ENCODE results near the gene ERFL.

ERFL gene

DNA sequence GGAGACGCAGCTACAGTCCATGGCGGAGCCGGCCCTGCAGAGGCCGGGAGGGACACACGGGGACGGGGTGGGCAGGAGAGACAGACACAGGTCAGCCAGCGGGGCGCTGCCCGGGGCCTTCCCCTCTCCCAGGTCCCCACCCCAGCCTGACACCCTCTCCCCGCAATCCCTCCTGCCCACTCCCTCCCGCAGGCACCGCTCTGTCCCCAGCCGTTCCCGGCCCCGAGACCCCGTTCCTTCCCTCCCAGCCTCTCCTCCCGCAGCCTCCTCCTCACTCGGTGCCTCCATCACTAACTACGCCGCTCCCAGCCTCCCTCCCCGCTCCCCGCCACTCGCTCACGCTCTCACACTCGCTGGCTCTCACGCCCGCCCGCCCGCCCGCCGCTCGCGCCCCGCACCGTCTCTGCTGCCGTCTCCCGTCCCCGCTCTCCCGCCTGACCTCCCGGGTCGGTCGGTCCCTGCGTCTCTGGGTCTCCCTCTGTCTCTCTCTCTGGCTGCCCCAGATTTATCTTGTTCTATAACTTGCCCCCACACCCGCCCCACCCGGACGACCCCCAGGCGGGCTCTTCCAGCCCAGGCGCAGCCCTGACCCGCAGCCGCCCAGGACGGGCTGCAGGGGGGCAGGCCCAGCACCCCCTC is 15.2 kb downstream of the ERFL start:
- DNase-seq: no peak

DNA sequence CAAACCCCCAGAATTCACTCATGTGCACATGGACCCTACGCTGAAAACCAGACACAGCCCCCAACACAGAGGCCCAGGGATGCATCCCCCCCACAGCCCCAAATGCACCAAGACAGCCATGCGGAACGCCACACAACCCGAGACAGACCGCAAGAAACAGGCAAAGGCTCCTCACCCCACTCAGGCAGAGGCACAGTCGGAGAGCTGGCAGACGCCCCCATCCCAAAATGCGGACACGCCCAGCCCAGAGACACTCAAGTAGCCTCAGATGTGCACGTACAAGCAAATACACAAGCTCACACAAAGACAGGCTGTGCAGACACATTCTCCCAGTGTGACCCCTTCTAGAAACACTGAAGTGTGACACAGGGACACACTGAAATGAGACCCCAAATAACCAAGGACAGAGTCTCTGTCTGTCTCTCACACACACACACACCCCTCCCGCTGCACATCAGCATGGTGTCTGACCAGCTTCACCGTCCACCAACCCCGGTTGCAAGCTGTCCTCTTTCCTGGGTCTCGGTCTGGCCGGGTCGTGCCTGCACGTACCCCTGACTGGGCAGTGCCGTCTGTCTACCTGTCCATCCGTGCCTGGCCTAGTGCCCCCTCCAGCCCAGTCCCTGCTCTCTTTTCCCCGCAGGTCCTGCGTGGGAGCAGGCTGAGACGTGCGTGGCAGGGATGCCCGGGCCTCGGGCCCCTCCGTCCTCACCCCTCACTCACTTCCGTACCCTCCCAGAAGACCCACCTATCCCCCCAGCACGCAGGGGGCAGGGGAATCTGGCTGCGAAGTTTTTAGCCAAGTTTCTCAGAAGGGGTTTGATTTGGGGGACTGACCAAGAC is 16.1 kb downstream of the ERFL start:
- DNase-seq: no peak

DNA sequence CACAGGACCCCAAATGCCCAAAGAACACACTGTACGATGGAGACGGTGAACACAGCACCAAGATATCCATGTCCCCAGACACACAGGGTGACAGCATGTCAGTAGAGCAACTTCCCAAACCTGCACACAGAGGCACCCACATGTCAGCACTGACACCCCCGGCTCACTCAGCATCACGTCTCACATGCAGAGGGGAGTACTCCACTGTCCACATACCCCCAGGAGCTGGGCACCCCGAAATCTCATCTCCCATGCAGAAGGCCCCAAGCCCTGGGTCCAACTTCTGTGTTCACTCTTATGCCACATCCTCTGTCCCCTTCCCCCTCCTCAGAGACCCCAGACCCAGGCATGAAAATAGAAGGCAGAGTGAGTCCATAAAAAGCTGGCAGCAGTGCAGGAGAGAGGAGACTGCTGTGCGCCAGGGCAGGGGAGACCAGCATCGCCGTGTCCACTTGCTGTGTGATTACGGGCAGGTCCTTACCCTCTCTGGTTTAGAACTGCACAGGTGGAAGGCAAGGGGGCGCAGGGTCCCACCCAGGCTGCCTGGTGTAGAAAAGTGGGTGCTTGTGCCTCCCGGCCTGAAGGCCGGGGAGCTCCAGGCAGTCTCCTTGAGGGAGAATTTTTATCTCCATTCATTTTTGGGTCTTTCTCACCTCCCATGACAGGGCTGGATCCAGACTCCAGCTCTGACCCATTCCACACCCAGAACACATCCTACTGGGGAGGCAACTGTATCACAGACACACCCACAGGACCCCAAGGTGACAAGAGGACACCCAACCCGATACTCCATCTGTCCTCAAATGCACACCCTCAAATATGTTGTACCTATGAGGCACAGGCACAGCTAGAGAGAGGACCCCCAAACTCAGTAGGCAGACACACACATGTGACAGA is 17.0 kb downstream of the ERFL start:
- no peak for DNase-seq

DNA sequence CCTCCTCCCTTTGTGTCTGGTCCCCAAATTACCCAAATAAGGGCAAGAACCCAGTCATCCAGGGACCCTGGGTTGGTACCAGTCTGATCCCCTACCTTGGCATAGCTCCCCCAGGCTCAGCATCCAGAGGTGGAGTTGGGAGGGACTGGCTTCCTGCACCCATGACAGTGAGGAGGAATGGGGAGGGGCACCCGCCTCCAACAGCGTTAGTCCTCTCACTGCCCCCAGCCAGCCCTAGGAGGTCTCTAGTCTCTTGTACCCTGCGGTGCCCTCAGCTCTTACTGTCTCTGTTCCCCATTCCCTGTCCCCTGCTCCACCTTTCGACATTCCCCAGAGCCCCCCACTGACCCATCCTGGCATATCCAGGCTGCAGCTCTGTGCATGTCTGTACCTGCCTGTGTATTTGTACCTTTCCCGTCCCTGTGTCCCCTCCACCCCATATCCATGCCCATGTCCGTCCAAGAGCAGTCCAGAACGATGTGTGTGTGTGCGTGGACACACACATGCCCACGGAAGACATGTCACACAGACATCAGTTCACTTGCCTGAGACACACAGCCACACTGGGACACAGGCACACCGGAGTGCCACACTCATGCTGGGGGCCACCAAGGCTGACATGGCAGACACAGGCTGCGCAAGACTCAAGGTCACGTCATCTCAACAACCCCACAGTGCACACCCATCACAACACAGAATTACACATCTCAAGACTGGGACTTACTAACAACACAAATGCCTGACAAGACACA is 17.8 kb downstream of the ERFL start:
- no peak for DNase-seq

DNA sequence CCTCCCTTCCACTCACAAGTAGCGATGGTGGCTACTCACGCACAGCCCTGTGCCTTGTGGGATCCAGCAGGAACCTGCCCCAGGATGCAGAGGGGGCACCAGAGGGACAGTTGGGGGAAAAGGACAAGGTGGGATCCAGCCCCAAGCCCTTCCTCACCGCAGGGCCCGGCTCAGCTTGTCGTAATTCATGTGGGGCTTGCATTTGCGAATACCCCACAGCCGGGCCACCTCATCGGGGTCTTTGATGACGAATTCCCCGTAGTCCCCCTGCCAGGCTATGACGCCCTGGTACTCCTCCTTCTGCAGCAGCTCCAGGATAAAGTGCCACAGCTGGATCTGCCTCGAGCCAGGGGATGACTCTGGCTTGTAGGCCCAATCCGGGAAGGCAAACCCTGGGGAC is 18.5 kb downstream of the ERFL start:
- DNase-seq: no peak

DNA sequence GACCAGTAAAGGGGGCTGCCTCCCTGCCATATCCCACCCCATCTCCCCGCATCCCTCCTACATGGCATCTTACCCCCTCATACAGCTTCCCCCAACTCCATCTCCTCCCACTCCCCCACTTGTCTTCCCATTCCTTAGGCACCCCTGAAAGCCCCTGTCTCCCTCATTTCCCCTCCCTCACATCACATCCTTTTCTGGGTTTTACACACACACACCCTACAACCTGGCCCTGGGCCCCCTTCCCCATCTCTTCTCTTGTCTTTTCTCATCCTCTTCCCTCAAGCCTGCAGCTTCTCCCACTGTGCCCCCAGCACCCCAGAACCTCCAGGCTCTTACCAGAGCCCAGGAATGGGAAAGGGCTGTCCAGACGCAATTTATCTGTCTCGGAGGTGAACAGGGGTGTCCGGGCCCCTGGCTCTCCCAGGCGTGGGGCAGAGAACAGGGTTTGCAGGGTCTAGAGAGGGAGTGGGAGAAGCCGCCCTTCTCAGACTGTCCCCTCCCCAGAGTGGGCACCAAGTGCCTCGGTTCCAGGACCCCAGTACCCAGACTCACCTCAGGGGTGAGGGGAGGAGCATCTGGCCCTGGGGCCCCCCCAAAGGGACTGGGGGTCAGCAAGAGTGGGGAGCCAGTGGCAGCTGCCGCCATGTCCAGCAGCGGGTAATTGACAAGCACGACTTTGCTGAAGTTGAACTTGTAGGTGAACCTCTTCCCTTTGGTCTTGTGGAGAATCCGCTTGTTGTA is 19.4 kb downstream of the ERFL start:
- no peak for DNase-seq

DNA sequence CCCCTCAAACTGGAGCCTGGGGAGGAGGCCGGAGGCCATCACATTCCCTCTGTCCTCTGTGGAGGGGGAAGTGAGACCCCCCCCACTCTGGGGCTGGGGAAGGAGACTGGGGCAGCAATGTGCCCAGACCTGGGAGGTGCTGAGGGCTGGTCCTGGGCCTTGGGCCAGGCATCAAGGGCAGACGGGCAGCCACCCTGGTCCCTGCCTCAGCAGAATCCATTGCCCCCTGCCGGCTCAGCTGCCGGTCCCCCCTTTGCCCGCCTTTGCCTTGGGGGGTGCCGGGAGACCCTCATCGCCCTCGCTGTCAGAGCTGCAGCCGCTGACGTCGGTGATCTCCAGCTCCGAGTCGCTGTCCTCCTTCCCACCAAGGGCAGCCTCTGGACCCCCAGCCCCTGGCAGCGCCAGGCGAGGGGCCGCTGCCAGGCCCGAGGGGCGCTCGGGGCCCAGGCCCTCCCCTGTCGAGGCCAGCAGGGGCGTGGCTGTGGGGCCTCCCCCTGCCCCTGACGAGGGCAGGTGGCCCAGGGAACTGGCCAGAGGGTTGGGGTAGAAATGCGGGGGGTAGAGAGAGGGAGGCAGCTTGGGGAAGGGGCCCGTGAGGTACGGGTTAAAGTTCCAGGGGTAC is 20.1 kb downstream of the ERFL start:
- DNase-seq: no peak

DNA sequence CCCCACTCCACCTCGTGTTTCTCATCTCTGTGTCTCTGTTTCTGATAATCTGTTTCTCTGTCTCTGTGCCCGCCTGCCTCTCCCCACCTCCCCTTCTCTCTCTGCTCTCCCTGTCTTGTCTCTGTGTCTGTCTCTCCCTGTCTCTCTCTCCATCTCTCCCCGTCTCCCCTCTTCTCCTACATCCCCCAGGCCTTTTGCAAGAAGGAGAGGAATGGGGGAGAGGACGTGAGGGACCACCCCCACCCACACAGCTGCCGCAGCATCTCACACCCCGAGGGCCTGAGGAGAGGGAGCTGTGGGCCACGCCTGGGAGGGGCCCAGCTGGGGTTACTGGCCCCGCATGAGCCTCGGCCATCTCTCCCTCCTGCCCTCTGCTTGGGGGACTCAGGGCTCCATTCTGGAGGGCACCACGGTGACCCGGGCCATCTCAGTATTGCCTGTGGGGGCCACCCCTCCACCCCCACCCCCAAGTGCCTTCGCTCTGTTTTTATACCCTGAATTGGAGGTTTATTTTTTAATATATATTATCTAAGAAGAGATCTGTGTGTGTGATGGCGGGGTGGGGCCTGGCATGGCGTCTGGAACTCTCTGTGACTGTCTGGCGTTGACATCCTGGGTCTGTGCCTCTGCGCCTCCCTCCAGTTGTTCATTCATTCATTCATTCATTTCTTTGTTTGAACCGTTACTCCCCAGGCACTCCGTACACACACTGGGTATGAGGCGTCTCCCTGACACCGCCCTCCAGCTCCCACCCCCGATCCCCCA is 21.2 kb downstream of the ERFL start:
- DNase-seq: no peak

DNA sequence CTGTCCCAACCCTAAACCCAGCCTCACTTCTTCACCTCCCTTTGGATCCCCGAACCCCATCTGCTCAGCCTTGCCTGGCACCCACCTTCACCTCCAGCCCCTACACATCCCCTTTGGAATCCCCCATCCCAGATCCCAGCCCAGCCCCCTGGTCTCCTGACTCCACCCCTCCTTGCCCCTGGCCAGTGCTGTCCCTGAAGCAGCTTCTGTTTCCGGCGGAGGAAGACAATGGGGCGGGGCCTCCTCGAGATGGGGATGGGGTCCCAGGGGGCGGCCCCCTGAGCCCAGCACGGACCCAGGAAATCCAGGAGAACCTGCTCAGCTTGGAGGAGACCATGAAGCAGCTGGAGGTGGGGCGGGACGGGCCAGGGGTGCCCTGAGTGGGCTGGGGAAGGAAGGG is 22.0 kb downstream of the ERFL start:
- no peak for DNase-seq

DNA sequence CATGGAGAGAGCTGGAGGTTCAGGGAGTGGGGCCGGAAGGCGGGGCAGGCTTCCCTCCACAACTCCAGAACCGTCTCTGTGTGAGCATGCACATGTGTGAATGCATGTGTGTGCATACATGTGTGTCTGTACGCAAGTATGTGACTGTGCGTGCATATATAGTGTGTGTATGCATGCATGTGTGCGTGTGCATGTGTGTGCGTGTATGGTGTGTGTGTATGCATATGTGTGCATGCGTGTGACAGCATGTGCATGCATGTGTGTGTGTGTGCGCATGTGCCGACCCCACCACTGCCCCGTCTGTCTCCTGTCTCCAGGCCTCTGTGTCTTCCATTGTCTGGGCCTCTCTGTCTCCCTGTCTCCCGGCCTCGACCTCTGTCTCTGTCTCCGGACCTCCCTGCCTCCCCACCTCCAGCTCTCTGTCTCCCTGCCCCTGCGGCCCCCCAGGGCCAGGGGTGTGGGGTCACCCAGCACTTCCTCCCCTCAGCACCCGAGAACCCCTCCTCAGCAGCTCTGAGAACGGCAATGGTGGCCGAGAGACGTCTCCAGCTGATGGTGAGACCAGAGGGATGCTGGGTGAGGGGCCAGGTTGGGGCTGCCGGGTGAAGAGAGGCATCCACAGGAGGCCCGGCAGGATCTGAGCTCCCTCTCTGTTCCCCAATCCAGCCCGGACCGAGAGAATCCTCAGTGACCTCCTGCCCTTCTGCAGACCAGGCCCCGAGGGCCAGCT is 22.8 kb downstream of the ERFL start:
- DNase-seq: no peak

DNA sequence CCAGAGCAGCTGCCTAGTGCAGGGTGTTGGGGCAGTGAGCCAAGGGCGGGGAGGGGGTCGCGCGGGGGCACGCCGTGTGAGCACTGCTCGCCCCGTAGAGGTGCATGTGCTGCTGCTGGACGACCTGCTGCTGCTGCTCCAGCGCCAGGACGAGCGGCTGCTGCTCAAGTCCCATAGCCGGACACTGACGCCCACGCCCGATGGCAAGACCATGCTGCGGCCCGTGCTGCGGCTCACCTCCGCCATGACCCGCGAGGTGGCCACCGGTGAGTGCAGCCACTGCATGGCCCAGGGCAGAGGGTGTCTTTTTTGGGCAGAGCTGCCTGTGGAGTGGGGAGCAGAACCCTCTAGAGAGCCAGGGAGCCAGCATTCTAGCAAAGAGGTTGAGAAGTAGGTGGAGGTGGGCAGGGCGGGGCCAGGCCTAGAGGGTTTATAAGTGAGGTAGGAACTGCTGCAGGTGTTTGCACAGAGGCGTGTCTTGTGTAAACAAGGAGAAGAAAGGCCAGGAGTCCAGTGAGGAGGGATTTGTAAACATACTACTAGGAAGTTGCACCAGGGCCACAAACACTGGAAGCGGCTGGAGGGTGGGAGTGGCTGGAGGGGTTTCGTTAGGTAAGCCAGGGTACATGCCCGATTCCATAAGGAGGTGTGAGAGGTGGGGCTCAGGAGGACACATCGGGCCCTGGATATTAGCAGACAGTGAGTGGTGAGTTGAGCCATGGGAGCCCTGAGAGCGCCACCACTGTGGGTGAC is 24.0 kb downstream of the ERFL start:
- no peak for DNase-seq

DNA sequence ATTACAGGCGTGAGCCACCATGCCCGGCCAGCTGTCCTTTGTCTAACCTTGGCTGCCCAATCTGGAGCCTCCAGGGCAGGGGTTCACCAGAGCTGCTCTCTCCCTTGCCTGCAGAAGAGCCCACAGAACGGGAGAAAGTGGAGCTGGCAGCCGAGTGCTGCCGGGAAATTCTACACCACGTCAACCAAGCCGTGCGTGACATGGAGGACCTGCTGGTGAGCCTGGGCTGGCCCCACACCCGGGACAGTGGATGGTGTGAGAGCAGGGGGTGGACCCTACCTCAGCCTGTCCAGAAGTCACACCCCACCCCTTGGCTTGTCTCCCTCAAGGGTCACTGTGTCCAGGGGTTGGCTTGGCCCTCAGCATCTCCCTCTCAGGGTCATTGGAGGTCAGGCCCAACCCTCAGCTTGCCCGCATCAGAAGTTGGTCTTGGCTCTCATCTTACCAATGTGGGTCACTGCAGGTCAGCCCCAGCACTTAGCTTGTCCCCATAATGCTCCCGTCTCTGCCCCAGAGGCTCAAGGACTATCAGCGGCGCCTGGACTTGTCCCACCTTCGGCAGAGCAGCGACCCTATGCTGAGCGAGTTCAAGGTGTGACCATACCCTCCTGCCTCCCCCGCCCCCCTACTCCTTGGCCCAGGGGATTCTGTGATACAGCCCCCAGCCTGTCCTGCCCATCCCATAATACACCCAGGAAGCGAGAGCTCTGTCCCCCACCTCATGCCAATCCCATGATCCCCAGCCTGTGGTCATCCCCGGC is 24.9 kb downstream of the ERFL start:
- no peak for DNase-seq

DNA sequence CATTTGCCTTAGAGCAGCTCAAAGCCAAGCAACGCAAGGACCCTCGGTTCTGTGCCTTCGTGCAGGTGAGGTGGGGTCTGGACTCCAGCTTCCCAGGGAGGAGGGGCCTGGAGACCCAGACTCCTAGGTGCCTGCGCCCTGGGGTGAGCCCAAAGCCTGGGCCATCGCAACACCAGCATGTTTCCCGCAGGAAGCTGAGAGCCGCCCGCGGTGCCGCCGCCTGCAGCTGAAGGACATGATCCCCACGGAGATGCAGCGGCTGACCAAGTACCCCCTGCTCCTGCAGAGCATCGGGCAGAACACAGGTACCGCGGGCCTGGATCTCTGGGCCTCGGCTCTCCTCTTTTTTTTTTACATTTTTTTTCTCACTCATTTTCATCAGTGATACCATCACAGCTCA is 25.7 kb downstream of the ERFL start:
- no peak for DNase-seq

DNA sequence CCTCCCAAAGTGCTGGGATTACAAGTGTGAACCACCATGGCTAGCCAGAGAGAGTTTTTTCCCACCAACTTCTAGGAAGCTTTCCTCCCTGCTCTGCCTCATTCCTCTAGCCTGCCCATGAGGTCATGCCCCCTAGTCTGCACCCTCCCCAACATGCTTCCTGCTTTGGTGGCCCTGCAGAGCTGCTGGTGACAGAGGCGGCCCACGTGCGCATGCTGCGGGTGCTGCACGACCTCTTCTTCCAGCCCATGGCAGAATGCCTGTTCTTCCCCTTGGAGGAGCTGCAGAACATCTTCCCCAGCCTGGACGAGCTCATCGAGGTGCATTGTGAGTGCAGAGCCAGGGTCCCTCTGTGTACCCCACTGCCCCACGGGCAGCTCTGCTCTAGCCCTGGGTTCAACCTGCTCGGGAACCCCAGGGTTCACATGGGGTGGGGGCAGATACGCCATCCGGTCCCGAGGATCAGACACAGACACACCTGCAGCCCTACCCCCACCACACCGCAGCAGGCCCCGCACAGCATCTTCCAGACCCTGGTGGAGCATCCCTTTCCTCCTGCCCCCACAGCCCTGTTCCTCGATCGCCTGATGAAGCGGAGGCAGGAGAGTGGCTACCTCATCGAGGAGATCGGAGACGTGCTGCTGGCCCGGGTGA is 26.4 kb downstream of the ERFL start:
- DNase-seq: no peak

DNA sequence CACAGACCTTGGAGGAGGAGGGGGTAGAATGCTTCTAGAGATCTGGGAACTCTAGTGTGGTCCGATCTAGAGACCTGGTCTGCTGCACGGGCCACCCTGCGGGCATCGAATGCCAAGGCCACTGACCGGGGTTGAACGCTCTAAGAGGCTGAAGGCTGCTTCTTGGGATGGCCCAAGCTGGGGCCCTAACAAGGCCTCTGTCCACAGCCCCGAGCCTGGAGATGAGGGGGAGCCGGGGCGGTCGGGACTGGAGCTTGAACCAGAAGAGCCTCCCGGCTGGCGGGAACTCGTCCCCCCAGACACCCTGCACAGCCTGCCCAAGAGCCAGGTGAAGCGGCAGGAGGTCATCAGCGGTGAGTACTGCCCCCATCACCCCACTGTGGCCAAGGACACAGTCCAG is 30.0 kb downstream of the ERFL start:
- no peak for DNase-seq

DNA sequence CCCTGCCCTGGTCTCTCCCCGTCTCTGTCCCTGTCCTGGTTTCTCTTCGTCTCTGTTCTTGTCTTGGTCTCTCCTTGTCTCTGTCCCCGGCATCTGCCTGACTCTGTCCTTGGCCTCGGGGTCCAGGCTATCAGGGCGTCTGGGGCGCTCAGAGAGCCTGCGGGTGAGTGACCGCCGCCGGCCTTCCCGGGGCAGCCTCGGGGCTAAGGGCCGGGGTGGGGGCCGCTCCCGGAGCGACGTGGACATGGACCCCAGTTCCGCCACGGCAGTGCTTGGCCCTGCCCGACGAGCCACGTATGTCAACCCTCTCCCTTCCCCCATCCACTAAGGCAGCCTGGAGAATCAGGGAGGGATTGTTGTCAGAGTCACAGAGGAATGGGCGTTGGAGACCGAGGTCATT is 30.4 kb downstream of the ERFL start:
- DNase-seq: no peak

DNA sequence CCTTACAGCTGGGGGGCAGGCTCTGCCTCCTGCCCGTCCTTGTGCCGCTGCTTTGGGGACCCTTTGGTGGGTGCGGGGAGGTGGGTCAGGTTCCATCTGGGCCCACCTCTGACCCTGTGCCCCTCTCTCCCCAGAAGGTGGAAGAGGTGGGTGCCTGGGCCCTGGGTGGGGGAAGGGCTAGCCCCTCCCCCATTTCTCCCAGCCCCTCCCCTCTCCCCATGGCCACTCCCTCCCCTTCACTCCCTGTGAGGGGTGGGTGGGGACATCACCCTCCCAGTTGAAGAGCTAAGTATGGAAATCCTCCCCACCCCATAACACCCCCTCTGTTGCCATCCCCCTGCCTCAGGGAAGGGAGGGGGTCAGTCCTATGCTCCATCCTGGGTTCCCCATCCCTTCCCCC is 31.1 kb downstream of the ERFL start:
- DNase-seq: no peak

DNA sequence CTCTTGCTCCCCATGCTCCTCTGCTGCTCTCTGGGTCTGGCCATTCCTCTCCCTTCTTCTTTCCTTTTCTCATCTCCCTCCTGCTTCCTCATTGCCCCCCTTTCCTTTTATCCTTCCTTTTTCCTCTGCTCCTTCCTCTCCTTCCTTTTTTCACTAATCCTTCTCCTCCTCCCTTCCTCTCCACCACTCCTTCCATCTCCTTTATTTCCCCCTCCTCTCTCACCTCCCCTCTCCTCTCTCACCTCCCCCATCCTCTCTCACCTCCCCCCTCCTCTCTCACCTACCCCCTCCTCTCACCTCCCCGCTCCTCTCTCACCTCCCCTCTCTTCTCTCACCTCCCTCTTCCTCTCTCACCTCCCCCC is 31.7 kb downstream of the ERFL start:
- no peak for DNase-seq
